ENCODE measurements around the gene WHAMM.
"Not testable (repeated sequence)": the region's sequence is repeated elsewhere in the genome, so short reads cannot be mapped to it uniquely, and the experiment has no call there.

The WHAMM gene

GRCh38 chr15:82839136-82839535 is 29.7 kb downstream of the WHAMM start:
- no peak for DNase-seq

DNA sequence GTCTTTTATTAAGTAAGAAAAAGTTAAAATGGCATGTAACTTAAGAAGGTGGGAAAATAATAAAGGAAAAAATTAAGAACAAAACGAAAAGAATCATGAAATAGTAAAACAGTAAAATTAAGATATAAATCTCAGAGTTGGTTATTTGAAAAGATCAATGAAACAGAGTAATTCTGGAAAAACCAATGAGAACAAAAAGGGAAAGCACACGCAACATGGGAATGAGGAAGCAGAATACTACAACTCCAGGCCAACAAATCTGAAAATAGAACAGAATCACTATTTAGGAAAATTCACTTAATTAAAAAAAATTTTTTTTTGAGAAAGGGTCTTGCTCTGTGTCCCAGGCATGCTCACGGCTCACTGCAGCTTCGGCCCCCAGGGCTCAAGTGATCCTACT is 30.7 kb downstream of the WHAMM start:
- DNase-seq = no peak

GRCh38 chr15:82843566-82843965 is 34.1 kb downstream of the WHAMM start:
- no peak for DNase-seq

DNA sequence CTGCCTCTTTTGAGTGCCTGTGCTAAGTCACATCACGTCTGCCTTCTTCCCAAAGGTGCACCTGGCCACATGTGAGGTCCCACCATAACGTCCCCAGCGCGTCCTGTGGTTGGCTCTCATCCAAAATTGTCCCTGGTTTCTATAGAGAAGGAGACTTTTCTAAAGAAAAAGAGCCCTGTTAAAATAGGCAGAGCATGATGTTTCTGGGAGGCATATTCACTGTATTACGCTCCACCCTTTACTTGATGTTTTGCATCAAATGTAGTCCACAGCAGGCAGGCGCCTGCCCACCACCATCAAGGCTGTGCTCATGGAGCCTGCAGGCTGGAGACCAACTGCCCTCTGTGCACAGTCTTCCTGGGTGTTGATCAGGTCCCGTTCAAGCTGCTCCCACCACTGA is 36.3 kb downstream of the WHAMM start:
- no peak for DNase-seq

- no peak for DNase-seq
These were observed 37.2 kb downstream of the WHAMM start for GRCh38 chr15:82846621-82847020.

DNA sequence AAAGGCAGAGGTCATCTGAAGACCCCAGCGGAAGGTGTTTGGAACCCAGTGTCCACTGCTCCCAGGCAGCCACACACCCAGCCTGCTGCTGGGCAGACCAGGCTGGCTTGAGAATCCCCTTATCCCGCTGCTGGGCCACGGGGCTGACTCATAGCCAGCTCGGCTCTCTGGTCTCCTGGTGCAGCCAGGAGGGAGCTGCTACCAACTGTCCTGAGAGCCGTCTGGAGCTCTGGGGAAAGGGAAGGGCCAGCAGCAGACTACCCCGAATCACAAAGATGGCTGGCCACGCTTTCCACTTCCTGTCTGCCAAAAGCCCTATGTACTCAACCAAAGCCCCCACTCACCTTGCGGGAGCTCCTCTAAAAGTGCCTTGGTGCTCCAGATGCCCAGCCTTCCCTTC is 38.3 kb downstream of the WHAMM start:
- no peak for DNase-seq

- no peak for DNase-seq
These were observed 39.0 kb downstream of the WHAMM start for GRCh38 chr15:82848241-82848993.

- DNase-seq = no peak
These were observed 40.4 kb downstream of the WHAMM start for GRCh38 chr15:82849556-82850512.

DNA sequence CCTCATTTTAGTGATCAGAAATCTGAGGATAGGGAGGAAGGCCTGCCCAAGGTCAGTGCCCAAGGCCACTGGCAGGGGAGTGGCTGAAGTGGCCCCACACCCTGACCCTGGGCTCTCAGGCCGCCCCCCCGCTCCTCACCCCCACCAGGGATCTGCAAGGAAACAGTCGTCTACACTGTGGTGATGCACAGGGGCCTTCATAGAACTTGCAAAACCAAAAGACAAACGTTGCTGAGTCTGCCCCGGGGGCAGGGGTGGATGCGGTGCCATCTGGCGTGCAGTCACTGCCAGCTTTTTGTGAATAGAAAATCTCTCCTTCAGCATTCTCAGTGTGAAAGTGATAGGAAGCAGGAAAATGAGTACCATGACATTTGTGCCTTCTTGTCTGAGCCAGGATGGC is 41.3 kb downstream of the WHAMM start:
- no peak for DNase-seq

DNA sequence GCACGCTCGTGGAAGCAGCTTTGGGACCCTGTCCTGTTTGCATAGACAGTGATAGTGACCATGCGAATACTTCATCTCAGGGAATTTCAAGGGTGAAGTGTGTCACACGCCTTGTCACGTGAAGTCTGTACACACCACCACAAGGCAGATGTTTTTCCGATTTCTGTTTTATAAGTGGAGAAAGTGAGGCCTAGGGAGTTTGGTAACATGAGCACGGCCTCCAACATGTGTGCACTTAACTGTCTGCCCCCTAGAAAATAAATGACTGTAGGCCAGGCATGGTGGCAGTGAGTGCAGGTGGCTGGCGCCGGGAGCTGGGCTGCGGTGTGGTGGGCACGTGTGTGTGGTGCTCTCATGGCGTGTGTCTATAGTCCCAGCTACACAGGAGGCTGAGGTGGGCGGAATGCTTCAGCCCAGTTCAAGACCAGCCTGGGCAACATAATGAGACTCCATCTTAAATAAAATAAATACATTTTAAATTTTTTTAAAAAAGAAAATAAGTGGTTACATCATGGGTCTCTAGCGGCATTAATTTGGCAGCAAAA is 42.0 kb downstream of the WHAMM start:
- no peak for DNase-seq

GRCh38 chr15:82851981-82852511 is 42.6 kb downstream of the WHAMM start:
- no peak for DNase-seq

- no peak for DNase-seq
These were observed 43.6 kb downstream of the WHAMM start for GRCh38 chr15:82852941-82853561.

- no peak for DNase-seq
These were observed 45.1 kb downstream of the WHAMM start for GRCh38 chr15:82854554-82854953.

DNA sequence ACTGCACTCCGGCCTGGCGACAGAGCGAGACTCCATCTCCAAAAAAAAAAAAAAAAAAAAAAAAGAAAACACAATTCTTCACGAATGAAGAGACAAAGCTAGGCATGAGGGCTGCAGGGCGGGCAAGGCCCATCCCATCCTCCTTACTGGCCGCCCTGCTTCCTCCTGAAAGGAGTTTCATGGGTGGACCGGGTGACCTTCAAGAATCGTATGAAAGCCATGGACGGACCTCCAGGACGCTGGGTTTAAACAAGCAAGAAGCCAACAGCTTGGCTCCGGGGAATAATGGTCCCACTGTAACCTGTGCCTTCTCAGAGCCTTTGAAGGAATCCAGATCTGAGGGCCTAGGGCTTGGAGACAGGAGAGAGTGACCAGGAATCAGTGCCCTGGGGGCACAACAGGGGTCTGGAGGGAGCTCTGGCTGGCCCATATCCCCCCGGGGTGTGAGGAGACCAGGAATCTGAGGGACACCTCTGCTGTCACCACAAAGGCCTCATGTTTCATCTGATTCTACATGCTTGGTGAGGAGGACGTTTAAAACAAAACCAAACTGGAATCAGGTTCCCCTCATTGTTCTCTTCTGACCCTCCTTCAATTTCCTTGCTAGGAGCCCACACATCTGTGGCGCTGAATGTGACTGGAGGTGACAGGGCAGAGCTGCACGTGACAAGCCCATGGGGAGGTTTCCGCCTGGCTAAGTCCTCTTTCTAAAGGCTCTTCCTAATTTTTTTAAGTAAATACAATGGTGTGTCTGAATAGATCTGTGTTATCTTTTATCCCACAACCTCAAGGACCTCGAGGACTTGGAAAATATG is 46.1 kb downstream of the WHAMM start:
- no peak for DNase-seq

- DNase-seq = no peak
These were observed 47.2 kb downstream of the WHAMM start for GRCh38 chr15:82856397-82857170.

GRCh38 chr15:82858932-82859331 is 49.5 kb downstream of the WHAMM start:
- DNase-seq = no peak

DNA sequence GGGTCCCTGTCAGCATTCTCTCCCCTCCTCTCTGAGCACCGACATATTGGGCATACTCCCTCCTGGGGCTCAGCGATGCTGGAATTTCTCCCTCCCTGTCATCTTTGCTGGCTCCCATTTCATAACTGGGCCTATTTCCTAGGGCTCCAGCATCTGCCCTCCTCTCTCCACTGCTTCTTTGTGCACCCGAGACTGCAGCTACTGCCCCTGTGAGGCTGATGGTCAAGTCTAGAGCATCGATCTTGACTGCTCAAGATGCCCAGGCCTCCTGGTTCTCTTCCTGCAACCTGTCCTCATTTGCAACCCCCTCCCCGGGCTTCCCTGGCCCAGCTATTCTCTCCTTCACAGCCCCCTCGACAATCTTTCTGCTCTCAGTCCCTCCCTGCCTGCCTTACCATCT is 53.5 kb downstream of the WHAMM start:
- no peak for DNase-seq

DNA sequence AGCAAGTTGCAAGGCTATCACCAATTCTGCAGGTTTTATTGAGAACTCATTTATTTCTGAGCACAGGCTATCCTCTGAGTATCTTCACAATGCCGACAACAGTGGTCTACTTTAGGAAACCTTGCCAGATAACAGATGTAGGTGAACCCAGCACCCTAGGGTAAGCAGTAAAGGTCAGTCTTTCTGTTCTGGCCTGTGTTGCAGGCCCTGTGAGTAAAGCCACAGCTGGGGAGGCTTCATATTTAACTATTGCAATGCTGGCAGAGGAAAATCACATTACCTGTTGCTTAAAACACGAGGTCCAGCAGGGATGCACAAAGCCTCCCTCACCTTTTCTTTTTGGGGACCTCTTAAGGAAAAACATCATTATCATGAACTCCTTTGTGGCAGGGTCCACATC is 55.5 kb downstream of the WHAMM start:
- DNase-seq = no peak

GRCh38 chr15:82865581-82865980 is 56.2 kb downstream of the WHAMM start:
- DNase-seq = not testable (repeated sequence)

DNA sequence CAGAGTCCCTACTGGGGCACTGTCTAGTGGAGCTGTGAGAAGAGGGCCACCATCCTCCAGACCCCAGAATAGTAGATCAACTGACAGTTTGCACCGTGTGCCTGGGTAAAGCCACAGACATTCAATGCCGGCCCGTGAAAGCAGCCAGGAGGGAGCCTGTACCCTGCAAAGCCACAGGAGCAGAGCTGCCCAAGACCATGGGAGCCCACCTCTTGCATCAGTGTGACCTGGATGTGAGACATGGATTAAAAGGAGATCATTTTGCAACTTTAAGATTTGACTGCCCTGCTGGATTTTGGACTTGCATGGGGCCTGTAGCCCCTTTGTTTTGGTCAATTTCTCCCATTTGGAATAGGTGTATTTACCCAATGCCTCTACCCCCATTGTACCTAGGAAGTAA is 56.6 kb downstream of the WHAMM start:
- not testable (repeated sequence) for DNase-seq

GRCh38 chr15:82870727-82871320 is 61.4 kb downstream of the WHAMM start:
- DNase-seq = no peak

Data from effector CD8-positive, alpha-beta T cell (primary cell).